Measurements from ENCODE around the gene PHLPP2.
"Not testable (repeated sequence)": the region's sequence is repeated elsewhere in the genome, so short reads cannot be mapped to it uniquely, and the experiment has no call there.

The PHLPP2 gene

GRCh38 chr16:71712501-71712900, 12.0 kb downstream of the PHLPP2 start:
- no peak for DNase-seq

- DNase-seq, result no peak
These were observed 12.7 kb downstream of the PHLPP2 start for GRCh38 chr16:71711789-71712188.

- DNase-seq, result no peak
These were observed 15.2 kb downstream of the PHLPP2 start for GRCh38 chr16:71709229-71709781.

DNA sequence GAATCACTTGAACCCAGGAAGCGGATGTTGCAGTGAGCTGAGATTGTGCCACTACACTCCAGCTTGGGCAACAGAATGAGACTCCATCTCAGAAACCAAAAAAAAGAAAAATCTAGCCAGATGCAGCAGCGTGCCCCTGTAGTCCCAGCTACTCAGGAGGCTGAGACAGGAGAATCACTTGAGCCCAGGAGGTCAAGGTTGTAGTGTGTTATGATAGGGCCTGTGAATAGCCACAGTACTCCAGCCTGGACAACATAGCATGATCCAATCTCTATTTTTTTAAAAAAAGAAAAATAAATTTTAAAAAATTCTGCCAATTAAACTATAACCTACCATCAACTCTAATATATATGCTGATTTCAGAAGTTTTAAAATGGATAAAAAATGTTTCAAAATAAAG, 15.8 kb downstream of the PHLPP2 start:
- DNase-seq, result no peak

DNA sequence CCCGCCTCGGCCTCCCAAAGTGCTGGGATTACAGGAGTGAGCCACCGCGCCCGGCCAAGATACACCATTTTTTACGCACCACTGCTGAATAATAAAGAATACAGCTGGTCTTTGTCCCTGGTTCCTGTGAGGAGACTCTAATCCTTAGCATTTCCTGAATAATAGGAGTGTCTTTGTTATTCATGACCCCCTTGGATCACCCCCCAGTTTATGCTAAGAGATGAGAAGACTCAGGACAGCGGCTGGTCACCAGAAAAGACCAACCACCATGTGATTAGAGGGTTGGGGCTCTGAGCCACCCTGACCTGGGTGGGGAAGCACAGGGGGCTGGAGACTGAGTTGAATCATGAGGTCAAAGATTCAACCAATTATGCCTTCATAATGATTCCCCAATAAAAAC, 17.3 kb downstream of the PHLPP2 start:
- no peak for DNase-seq

GRCh38 chr16:71706046-71706445, 18.5 kb downstream of the PHLPP2 start:
- DNase-seq, result no peak

DNA sequence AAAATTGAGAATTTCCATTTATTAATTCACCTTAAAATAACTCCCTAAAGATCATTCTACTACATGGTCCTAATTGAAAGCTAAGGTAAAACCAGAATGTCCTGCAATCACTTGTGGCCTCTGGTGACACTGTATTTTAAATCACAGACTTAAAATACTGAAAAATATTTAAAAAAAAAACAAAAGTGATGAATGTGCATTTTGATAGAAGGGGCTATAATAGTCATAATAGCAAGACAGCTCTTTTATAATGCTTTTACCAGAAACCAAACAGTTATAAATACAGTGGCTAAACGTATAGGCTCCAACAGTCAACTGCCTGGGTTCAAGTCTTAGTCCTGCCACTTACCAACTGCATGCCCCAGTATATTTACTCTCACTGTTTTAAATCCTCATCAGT, 21.2 kb downstream of the PHLPP2 start:
- no peak for DNase-seq

DNA sequence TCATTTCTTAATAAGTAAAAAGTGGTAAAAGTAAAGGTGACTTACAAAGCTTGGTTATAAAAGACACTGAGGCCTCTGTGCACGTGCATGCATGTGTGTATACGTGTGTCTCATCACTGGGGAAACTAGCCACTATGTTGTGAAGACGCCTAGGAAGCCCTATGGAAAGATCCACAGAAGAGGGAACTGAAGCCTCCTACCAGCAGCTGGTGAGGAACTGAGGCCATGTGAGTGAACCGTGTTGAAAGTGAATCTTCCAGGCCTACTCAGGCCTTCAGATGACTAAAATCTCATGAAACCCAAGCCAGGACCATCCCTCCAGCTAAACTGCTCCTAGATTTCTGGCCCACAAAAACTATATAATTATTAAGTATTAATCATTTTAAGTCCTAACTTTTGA, 23.7 kb downstream of the PHLPP2 start:
- DNase-seq, result no peak

GRCh38 chr16:71698491-71698890, 26.0 kb downstream of the PHLPP2 start:
- DNase-seq, result no peak

DNA sequence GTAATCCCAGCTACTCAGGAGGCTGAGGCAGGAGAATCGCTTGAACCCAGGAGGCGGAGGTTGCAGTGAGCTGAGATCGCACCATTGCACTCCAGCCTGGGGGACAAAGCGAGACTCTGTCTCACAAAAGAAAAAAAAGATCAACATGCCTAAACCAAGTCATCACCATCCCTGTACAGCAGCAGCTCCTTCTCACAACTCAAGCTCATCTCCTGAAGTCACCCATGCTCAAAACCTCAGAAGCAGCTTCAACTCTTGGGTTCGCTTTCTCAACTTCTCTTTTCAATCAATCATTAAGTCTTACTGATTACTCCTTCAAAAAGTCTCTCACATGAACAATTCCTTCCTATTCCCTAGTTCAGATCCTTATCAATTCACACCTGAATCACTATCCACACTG, 31.3 kb downstream of the PHLPP2 start:
- no peak for DNase-seq

DNA sequence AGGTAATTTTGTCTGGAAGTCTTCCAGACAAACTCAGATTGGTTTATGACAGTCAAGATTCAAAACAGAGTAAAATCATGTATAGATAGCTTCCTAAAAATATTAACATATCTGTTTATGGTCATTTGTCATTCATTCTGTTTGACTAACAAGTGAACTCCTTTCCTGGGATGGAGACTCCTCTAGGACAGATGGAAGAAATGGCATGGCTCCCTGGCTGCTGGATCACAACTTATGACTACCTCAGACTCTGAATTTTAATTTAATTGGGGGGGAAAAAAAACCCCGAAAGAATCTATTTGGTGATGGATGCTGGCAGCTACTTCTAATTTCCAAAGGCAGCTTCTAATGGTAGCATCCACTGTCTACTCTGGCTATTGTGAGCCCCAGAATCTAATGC, 34.6 kb downstream of the PHLPP2 start:
- DNase-seq, result no peak

DNA sequence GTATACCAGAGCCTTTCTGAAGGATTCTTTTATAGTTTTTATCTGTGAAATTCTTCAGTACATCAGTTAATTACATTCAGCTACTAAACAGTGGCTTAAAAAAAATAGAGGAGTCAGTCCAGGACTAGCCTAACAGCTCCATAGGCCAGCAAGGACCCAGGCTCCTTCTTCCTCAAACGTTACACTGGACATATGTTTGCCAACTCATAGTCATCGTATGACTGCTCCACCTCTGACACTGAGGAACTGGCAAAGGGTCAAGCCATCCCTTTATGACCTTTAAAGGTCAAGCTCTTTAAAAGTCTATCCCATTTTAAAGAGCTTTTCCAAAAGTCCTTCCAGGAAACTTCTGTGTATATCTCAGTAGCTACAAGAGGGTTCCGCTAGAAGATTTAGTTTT, 36.6 kb downstream of the PHLPP2 start:
- no peak for DNase-seq

DNA sequence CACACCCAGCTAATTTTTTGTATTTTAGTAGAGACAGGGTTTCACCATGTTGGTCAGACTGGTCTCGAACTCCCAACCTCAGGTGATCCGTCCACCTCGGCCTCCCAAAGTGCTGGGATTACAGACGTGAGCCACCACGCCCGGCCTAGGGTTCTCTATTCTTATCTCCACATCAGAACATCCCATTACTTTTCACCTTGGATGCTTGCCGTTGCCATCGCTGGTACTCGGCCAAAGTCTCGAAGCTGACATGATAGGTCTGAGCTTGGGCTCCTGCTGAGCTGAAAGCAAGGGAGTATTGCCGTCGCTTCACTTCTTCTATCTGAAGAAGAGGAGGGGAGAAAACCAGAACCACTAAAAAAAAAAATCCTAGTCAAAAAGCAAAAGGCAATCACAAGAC, 40.2 kb downstream of the PHLPP2 start:
- DNase-seq, result not testable (repeated sequence)

GRCh38 chr16:71681360-71681759, 43.1 kb downstream of the PHLPP2 start:
- no peak for DNase-seq

DNA sequence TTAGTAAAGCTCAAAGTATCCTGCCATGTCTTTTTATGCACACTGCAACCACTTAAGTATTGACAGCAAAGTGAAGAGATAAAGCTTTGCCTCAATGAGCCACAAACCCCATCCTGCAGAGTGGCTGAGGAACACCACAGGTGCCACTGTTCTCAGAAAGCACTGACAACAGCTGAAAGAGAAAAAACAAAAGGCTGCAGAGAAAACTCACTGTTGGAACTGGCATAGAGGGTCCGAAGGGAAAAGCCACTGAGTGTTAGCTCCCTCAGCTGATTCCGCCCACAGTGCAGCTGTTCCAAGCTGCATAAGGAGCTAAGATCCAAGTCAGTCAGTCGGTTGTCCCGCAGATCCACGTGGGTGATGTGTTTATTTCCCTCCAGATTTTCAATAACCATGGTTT, 48.3 kb downstream of the PHLPP2 start:
- no peak for DNase-seq

GRCh38 chr16:71675380-71675779, 49.1 kb downstream of the PHLPP2 start:
- DNase-seq, result no peak

GRCh38 chr16:71674229-71674628, 50.3 kb downstream of the PHLPP2 start:
- no peak for DNase-seq

DNA sequence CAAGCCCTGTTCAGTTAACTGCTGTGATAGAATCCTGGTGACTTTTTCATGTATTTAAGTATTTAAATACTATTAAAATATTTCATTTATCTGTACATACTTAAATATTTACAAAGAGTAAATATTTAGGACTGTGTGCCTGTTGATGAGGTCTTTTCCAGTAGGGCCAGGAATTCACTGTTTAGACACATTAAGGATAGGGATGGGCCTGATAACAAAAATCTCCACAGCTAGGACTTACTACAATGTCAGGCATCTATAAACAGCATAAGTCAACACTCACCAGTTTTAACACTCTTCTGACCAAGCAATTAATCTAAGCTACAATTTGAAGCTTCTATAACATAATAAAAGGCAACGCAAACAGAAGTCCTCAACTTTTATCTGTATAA, 50.9 kb downstream of the PHLPP2 start:
- no peak for DNase-seq

DNA sequence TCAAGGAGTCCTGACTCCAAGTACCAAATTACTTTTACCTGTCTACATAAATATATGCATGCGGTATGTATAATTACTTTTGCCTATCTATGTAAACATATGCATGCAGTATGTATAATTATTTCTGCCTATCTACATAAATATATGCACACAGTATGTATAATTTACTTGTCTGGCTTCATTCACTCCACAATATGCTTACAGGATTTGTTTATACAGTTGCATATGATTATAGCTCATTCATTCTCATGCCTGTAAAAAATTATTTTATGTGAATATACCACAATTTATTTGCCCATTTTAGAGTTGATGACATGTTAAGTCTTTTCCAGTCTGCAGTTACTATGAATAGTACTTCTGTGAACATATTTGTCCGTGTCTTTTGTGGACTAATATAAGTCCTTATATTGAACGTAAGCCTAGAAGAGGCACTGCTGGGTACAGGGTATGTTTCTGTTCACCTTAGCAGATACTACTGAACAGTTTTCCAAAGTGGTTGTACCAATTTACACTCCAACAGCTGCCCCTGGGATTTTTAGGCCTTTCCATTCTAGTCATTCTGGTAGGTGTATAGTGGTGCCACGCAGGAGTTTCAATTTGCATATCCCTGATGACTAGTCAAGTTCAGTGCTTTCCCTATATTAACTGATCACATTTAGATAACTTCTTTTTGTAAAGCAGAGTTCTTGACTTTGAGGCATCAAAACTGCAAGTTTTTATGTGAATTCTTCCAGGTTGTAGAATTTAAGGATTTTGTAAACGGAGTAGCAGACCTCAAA, 51.5 kb downstream of the PHLPP2 start:
- DNase-seq, result no peak

DNA sequence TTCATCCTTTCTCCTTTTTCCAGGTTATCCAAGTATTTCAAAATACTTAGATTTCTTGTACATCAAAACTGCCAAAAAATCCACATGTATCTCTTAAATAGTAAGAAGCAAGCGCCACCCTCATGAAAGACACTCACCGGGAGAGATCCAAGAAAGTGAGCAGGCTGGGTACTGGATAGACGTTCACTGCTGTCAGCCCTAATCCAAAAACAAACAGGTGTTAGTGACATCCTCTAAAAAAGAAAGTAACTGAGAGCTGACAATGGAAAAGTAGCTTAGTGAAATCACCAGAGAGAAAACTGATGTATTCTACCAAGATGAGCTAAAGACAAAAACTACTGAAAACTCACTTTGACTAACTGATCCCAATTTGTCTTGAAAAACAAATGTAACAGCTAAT, 52.4 kb downstream of the PHLPP2 start:
- DNase-seq, result no peak

DNA sequence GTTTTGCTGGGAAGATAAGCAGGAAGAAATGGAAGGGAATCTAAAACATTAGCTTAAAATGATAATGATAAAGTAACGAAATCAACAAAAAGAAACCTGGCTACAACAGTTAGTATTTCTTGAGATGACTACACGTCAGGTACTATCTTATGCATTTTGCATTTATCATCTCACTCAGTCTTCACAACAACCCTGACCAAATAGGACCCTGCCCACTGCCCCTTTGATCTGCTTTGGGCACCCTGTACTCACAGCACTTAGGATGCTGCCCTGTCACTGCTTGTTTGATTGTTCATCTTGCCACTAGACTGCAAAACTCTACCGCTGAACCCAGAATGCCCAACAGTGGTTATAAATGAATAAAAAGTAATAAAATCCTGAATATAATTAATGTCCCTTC, 53.3 kb downstream of the PHLPP2 start:
- DNase-seq, result no peak

DNA sequence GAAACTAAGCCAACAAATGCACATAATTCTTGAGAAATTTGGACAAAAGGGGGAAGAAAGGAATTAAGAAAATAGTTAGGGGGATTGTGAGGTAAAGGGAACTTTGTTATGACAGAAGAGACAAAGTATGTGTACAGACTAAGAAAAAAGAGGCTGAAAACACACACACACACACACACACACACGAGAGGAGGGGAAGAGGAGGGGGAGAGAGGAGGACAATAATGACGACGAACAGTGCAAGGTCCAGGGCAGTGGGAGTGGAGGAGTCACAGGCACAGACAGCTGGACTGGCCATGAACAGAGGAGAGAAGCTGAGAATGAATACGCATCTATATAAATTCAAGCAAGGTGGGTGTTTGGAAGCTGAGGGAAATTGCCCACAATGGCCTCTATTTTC, 54.0 kb downstream of the PHLPP2 start:
- no peak for DNase-seq

DNA sequence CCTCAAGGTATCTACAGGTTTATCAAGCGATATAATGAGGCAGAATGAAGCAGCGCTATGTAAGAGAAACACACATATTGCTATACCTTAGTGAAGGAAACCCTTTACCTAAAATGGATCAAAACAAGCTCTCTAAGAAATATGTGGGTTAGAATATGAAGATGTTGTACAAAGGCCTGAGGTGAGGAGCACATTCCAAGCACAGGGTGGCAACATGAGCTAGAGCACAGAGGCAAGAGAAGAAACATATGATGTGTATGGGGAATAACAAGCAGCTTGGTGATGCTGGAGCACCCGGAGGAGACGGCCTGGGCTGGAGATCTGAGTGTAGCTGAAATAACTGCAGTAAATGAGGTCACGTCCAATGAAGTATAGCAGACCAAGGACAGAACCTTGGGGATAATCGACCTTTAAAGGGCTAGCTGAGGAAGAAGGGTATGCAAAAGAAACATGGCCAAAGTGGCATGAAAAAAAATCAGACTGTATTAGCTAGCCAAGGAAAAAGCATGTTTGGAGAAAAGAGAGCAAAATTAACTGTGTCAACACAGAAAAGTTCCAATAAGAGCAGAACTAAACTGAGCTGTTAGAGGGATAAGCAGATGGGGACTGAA, 54.5 kb downstream of the PHLPP2 start:
- DNase-seq, result no peak

- DNase-seq, result no peak
These were observed 57.4 kb downstream of the PHLPP2 start for GRCh38 chr16:71666928-71667707.

Measured in GDM1 (cell line).